ENCODE data around the gene RPL27A.

The RPL27A gene

GRCh38 chr11:8723711-8724110, 41.1 kb downstream of the RPL27A start:
- no peak for DNase-seq

GRCh38 chr11:8724682-8725081, 42.1 kb downstream of the RPL27A start:
- DNase-seq: no peak

DNA sequence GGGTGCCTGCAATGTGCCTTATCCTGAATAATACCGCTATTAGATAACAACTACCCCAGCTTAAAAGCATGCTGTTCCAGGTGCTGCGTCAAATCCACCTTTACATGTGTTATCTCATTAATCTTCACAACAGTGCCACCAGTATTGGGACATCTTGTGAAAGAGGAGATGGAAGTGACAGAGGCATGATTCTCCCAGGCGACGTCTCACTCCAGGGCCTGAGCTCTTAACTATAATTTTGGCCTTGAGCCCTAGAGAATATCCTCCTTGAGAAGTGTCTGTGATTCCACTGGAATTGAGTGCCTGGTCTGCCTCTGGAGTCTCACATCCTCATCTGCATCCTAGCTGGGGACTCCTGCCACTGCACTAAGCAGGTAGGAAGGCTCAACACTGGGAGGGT, 43.8 kb downstream of the RPL27A start:
- no peak for DNase-seq

DNA sequence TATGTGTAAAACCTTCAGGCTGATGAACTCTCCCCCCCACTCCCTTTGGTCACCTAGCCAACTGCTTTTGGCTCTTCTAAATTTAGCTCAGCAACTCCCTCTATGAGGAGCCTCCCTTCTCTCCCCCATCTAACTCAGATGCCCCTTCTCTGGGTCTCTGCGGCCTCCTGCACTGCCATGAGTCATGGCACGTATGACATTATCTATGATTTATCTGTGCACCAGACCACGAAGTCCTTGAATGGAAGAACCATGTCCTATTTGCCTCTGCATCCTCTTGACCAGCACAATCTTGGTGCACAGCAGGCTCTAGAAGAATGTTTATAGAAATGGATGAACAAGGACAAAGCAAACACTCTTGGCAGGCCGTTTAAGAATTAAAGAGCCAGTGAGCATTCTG, 46.0 kb downstream of the RPL27A start:
- DNase-seq: peak; percentile 56

- DNase-seq: no peak
Measured at GRCh38 chr11:8729067-8729466, 46.5 kb downstream of the RPL27A start.

DNA sequence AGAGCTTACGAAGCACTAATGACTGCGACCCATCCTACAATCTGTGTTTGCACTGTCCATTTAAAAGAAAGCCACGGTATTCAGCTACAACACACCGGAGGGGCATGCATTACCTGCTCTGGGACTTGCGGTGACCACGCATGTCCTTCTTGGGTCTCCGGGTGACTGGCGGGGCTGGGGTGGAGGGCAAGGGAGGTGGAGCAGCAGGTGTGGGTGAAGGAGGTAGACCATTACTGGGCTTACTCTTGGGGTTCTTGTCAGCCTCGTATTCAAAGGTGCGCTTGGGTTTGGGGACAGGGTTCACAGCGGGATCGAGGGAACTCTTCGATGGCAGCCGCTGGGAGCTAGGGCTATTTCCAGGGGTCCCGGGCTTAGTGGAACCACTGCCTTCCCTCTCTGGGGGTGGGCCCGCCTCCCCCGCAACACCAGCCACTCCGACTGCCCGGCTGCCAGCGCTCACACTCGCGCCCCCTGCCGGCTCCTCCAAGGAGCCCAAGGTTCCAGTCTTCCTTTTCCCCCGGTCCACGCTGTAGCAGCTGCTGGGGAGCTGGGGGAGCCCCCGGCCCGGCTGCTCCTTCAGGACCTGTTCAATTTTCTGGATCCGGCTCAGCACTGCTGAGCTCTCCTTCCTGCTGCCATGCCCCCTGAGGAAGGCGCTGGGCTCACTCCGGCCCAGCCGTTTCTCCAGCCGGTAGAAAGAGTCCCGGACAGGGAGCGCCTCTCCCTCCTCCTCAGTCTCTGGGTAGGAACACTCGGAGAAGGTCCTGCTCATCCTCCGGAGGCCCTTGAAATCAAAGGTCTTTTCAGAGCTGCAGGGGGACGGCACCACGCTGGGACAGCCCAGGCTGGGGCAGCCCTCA, 47.5 kb downstream of the RPL27A start:
- DNase-seq: no peak

DNA sequence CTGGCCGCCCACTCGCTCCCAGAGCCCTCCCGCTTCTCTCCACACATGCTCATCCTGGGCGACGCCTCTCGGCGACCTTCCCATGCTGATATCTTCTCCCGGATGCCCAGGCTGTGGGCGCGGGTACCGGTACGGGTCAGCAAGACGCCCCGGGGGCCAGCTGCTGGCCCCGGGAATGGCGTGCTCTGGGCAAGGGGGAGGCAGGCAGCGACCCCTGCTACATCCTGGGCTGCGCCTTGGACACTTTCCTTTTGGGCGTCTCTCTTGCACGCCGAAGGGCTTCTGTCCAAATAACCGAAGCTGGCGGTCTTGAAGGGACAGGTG, 48.1 kb downstream of the RPL27A start:
- no peak for DNase-seq

DNA sequence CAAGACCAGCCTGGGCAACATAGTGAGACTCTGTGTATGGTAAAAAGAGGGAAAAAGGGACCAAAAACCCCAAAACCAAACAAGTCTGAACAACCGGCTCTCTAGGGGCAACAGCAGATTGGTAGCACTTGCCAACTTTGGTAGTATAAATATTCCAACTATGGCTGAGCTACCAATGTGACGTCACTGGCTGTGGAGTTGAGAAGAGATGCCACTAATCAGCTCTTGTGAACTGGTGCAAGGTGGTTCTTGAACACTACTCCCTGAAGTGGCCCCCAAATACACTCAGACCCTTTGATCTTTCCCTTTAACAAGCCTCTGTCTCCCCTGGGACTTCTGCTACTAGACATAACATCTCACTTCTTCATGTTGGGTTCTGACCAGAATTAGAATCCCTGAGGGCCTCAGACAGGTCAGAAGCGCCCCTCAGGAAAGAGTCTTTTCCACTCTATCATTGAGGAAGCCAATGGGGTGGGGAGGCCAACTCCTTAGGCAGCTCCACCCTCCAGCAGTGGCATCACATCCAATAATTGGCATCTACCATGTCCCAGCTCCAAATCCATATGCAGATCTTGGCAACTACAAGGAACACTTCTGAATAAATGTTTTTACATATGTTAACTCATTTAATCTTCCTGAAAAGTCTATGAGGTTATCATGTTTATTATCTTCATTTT, 49.2 kb downstream of the RPL27A start:
- DNase-seq: no peak

DNA sequence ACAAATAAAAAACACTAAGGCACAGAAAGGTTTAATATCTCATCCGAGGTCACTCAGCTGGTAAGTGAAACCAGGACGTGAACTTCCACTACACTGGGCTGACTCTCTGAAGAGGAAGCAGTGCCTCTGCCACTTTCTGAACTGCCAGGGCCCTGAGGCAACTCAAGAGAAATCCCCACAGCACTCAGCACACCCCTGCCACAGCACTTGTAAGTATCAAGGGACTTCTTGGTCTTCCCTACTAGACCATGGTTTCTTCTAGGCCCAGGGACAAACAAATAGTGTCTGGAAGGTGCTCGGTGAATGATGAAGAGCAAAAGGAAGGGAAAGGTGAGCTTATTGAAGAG, 49.7 kb downstream of the RPL27A start:
- no peak for DNase-seq

DNA sequence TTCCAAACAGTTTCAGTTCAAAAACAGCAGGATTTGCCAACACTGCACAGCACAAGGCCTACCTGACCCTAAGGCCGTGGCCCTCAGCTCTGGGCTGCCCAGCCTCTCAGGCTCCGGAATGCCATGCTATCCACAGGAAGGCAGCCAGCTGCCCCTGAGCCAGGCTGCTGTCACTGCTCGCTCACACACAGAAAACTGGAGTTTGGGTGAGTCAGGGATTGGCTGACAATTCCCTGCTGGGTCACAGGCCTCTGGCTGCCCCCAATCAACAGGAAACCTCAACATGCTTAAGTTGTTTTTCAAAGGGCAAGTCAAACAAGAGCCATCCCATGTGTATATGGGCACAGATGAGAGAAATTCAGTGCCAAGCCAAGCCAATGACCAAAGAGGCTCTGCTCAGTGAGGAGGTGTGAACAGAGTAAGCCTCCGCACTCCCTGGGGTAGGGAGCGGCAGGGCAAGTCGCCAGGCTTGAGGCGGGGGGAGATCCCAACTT, 50.2 kb downstream of the RPL27A start:
- DNase-seq: no peak

GRCh38 chr11:8733852-8734251, 51.3 kb downstream of the RPL27A start:
- no peak for DNase-seq

GRCh38 chr11:8735094-8735493, 52.5 kb downstream of the RPL27A start:
- no peak for DNase-seq

DNA sequence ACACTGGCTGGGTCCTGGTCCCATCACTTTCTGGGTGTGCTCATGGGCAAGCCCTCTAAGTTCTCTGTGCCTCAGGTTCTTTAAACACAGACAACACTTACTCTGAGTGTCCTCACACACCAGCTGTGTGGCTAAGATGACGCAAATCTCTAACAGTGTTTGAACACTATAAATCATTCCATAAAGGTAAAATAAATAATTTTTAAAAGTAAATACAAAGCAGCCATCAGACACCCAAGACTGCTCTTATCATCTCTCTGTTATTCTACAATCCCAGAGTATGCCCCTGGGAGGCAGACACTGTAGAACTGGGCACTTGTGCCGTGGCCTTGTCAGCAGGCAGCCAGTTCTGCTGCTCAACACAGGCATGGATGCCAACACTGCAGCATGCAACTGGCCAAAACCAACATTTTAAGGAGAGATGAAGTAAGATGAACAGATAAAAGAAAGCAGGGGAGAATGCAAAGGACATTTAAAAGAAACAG, 56.8 kb downstream of the RPL27A start:
- no peak for DNase-seq
